ENCODE measurements around the gene PGBD5.
"Not testable (repeated sequence)": the region's sequence is repeated elsewhere in the genome, so short reads cannot be mapped to it uniquely, and the experiment has no call there.

The PGBD5 gene

DNA sequence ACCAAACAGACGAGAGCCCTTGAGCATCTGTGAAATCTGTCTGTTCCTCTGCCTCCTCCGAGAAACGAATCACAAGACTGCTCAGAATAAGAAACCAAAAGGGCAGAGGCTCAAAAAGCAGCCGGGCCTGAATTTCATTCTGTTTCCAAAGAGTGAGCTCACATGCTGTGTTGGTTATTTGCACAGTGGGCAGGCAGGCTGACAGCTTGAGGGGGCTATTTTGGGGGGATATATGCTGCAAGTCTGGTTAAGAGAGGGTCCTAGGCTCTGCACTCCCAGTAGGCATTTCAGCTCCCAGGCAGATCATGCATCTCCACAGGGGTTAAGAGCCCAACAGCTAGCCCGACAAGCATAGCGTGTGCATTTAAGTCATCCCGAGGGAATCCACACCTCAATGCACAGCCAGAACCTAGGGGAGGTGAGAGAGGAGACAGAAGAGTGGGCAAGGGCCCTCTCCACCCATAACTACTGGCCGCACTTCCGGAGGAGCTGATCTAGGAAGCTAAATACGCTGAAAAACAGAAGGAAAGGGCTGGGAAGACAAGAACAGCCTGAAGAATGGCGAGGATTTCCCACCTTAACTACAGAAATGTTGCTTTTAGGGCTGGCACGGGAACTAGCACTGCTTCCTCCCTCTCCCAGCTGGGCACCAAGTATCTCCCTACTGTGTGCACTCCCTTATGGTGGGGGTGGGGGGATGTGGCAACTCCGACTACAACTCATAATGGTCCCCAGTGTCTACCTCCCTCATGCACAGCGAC is 3.7 kb downstream of the PGBD5 start:
- TF ChIP-seq, protein P1, sequence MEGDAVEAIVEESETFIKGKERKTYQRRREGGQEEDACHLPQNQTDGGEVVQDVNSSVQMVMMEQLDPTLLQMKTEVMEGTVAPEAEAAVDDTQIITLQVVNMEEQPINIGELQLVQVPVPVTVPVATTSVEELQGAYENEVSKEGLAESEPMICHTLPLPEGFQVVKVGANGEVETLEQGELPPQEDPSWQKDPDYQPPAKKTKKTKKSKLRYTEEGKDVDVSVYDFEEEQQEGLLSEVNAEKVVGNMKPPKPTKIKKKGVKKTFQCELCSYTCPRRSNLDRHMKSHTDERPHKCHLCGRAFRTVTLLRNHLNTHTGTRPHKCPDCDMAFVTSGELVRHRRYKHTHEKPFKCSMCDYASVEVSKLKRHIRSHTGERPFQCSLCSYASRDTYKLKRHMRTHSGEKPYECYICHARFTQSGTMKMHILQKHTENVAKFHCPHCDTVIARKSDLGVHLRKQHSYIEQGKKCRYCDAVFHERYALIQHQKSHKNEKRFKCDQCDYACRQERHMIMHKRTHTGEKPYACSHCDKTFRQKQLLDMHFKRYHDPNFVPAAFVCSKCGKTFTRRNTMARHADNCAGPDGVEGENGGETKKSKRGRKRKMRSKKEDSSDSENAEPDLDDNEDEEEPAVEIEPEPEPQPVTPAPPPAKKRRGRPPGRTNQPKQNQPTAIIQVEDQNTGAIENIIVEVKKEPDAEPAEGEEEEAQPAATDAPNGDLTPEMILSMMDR (IDR thresholded peaks at IDR 0.05; ENCODE audit: low read depth, low read length), result no peak
- DNase-seq (ENCODE audit: low read depth, low spot score), result no peak
- in situ Hi-C loops (cut with HindIII; ENCODE audit: low sequenced_read_pairs), result no loop called here
- no peak overlapping the region for H3K4me3 ChIP-seq (ENCODE audit: low read depth, low read length)

DNA sequence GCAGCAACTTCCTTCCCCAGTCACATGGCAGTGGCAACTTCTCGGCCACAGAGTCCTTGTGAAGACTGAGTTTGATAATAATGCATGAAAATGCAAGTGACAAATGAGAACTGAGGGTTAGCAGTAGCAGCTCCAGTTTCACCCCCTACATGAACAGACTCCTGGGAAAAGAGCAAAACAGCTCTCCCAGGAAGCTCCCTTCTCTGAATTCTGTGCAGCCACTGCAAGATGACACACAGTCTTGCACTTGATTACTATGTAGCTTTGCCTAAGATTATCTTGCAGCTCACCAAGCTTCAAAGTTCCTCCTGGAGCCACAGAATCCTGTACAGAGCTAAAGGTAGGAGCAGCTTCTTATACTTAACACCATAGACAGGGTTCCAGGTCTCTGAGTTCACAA is 4.7 kb downstream of the PGBD5 start:
- no peak overlapping the region for H3K4me3 ChIP-seq (ENCODE audit: low read depth, low read length)
- in situ Hi-C loops (cut with HindIII; ENCODE audit: low sequenced_read_pairs), result no loop called here
- TF ChIP-seq, protein P1 (IDR thresholded peaks at IDR 0.05; ENCODE audit: low read depth, low read length), result no peak
- DNase-seq (ENCODE audit: low read depth, low spot score), result no peak

GRCh38 chr1:230420372-230420771 is 5.8 kb downstream of the PGBD5 start:
- H3K4me3 ChIP-seq (ENCODE audit: low read depth, low read length); in situ Hi-C loops (cut with HindIII; ENCODE audit: low sequenced_read_pairs); DNase-seq (ENCODE audit: low read depth, low spot score): not testable (repeated sequence)

DNA sequence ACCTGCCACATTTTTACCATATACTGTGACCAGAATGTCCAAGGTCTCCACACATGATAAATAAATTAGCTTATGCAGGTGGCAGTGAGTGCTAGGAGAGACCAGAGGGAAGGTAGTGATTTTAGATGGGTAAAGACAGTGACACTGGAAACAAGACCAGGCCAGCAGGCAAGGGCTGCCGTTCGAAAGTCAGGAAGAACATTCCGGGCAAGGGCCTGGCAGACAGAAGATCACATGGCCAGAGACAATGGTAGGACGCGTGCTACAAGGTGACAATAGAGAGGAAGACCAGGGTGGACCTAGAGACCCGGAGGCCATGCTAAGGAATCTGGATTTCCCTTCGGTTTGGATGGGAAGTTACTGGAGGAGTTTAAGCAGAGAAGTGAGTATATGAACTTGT is 9.7 kb downstream of the PGBD5 start:
- in situ Hi-C loops (cut with HindIII; ENCODE audit: low sequenced_read_pairs), result no loop called here
- no peak overlapping the region for H3K4me3 ChIP-seq (ENCODE audit: low read depth, low read length)
- no peak for DNase-seq (ENCODE audit: low read depth, low spot score)
- TF ChIP-seq, protein P1 (IDR thresholded peaks at IDR 0.05; ENCODE audit: low read depth, low read length), result no peak

DNA sequence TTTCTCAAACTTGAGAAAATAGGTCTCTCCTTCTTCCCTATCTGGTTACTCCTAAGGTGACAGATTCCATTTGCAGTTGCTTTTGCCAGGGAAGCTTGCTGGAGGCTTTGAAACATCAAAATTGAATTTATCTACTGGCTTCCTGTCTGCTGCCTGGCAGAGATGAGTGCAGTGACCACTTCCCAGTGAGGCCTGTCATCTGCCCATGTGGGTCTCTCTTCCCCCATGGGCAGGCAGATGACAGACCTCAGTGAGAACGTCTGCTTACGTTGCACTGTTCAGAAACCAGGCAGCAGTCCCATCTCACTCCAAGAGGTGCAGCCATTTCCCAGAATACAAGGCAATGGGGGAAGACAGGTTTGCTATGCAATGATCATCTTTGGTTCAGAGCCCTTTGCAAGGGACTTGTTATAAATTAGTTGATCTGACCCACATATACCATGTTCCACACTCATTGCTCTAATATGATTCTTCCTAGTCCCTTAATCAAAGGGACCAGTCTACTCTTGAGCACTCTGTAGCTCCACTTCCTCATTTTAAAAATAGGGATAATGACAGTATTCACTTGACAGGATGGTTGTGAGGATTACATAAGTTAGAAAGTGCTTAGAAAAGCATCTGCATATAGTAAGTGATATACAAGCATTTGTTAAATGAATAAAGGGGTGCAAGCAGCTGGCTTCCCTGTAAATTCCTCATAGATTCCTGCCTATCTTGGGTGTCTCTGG is 10.6 kb downstream of the PGBD5 start:
- H3K4me3 ChIP-seq (ENCODE audit: low read depth, low read length), result no peak overlapping the region
- in situ Hi-C loops (cut with HindIII; ENCODE audit: low sequenced_read_pairs), result no loop called here
- no peak for DNase-seq (ENCODE audit: low read depth, low spot score)
- TF ChIP-seq, protein P1 (IDR thresholded peaks at IDR 0.05; ENCODE audit: low read depth, low read length), result no peak

GRCh38 chr1:230414694-230415093 is 11.4 kb downstream of the PGBD5 start:
- in situ Hi-C loops (cut with HindIII; ENCODE audit: low sequenced_read_pairs), result no loop called here
- TF ChIP-seq, protein P1 (IDR thresholded peaks at IDR 0.05; ENCODE audit: low read depth, low read length), result no peak
- no peak overlapping the region for H3K4me3 ChIP-seq (ENCODE audit: low read depth, low read length)
- DNase-seq (ENCODE audit: low read depth, low spot score), result no peak

DNA sequence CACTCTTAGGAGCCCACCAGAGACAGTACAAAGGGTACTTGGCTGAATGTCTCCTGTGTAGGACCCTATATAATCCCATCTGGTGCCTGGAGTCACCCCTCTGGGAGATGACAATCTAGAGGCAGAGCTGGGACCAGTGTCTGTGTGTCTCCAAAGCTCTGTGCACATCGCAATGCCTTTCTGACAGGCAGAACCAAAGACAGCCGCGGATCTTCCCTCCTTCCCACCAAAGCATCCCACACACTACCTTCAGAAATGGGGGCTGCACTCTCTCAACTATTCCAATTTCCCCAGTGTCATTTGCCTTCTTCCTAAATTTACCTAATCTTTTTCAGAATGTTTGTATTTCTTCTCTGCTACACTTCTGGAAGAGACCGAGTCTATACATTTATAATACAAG is 12.0 kb downstream of the PGBD5 start:
- DNase-seq (ENCODE audit: low read depth, low spot score), result no peak
- TF ChIP-seq, protein P1 (IDR thresholded peaks at IDR 0.05; ENCODE audit: low read depth, low read length), result no peak
- H3K4me3 ChIP-seq (ENCODE audit: low read depth, low read length), result no peak overlapping the region
- in situ Hi-C loops (cut with HindIII; ENCODE audit: low sequenced_read_pairs), result no loop called here

Data from astrocyte of the spinal cord (primary cell).